ENCODE results near the gene MTNR1A.

Gene MTNR1A

DNA sequence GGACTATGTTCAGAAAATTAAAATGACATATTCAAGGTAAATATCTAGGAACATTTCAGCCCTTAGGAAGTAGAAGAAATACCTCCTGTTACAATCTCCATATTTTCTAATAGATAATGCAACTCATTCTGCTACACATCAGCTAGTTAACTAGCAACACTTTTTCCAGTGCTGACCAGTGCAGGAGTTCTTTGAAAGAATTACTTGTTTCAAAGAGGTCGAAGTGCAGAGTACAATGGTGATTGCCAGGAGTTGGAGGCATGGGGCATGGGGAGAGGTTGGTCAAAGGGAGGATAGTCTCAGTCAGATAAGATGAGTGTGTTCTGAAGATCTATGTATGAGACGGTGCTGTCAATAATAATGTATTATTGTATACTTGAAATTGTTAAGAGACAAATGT lies 53.1 kb downstream of the MTNR1A start:
- DNase-seq (ENCODE audit: low spot score), result no peak
- in situ Hi-C loops (cut with MboI; ENCODE audit: low sequenced_read_pairs, unreplicated experiment), result no loop called here

GRCh38 chr4:186501554-186501953 lies 53.8 kb downstream of the MTNR1A start:
- TF ChIP-seq, protein P1, sequence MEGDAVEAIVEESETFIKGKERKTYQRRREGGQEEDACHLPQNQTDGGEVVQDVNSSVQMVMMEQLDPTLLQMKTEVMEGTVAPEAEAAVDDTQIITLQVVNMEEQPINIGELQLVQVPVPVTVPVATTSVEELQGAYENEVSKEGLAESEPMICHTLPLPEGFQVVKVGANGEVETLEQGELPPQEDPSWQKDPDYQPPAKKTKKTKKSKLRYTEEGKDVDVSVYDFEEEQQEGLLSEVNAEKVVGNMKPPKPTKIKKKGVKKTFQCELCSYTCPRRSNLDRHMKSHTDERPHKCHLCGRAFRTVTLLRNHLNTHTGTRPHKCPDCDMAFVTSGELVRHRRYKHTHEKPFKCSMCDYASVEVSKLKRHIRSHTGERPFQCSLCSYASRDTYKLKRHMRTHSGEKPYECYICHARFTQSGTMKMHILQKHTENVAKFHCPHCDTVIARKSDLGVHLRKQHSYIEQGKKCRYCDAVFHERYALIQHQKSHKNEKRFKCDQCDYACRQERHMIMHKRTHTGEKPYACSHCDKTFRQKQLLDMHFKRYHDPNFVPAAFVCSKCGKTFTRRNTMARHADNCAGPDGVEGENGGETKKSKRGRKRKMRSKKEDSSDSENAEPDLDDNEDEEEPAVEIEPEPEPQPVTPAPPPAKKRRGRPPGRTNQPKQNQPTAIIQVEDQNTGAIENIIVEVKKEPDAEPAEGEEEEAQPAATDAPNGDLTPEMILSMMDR (IDR thresholded peaks at IDR 0.05; ENCODE audit: borderline replicate concordance, control extremely low read depth, extremely low read depth, insufficient read depth, missing control alignments), result no peak
- in situ Hi-C loops (cut with MboI; ENCODE audit: low sequenced_read_pairs, unreplicated experiment), result no loop called here
- DNase-seq (ENCODE audit: low spot score), result no peak

More for the DNA sequence above, 53.1 kb downstream of the MTNR1A start:
- TF ChIP-seq, protein P1 (IDR thresholded peaks at IDR 0.05; ENCODE audit: borderline replicate concordance, control extremely low read depth, extremely low read depth, insufficient read depth, missing control alignments), result no peak

- in situ Hi-C loops (cut with MboI; ENCODE audit: low sequenced_read_pairs, unreplicated experiment), result no loop called here
- DNase-seq (ENCODE audit: low spot score), result no peak
- TF ChIP-seq, protein P1 (IDR thresholded peaks at IDR 0.05; ENCODE audit: borderline replicate concordance, control extremely low read depth, extremely low read depth, insufficient read depth, missing control alignments), result no peak
Observed at GRCh38 chr4:186500721-186501304, 54.6 kb downstream of the MTNR1A start.

- in situ Hi-C loops (cut with MboI; ENCODE audit: low sequenced_read_pairs, unreplicated experiment), result no loop called here
- TF ChIP-seq, protein P1 (IDR thresholded peaks at IDR 0.05; ENCODE audit: borderline replicate concordance, control extremely low read depth, extremely low read depth, insufficient read depth, missing control alignments), result no peak
- DNase-seq (ENCODE audit: low spot score), result no peak
Observed at GRCh38 chr4:186499467-186499866, 55.9 kb downstream of the MTNR1A start.

DNA sequence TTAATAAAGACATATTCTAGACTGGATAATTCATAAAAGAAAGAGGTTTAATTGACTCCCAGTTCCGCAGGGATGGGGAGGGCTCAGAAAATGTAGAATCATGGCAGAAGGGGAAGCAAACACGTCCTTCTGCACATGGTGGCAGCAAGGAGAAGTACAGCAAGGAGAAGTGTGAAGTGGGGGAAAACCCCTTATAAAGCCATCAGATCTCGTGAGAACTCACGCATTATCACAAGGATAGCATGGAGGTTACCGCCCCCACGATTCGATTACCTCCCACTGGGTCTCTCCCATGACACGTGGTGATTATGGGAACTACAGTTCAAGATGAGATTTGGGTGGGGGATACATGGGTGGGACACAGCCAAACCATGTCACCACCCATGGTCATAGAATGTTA lies 58.3 kb downstream of the MTNR1A start:
- in situ Hi-C loops (cut with MboI; ENCODE audit: low sequenced_read_pairs, unreplicated experiment), result no loop called here
- no peak for DNase-seq (ENCODE audit: low spot score)
- TF ChIP-seq, protein P1 (IDR thresholded peaks at IDR 0.05; ENCODE audit: borderline replicate concordance, control extremely low read depth, extremely low read depth, insufficient read depth, missing control alignments), result no peak

DNA sequence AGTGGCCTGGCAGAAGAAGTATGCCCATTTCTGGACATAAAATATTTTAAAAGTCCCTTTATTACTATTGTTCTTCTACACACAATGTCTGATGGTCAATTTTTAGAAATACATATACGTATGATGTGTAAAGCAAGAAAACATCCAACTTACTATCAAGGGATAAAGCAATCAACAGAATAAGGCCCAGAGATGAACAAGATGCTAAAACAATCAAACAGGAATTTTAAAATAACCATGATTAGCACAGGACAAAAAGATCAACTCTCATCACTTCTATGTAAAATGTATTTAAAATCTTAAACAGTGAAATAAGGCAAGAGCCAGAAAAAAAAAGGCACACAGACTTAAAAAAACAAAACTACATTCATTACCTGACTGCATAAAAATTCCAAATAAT lies 60.9 kb downstream of the MTNR1A start:
- in situ Hi-C loops (cut with MboI; ENCODE audit: low sequenced_read_pairs, unreplicated experiment), result no loop called here
- DNase-seq (ENCODE audit: low spot score), result no peak
- TF ChIP-seq, protein P1 (IDR thresholded peaks at IDR 0.05; ENCODE audit: borderline replicate concordance, control extremely low read depth, extremely low read depth, insufficient read depth, missing control alignments), result no peak

Measured in GM13976 (cell line).